GM19023 (cell line): ENCODE results near the gene MAPT.
"Not testable (repeated sequence)": the region's sequence is repeated elsewhere in the genome, so short reads cannot be mapped to it uniquely, and the experiment has no call there.

Experiments
- ATAC-seq: cut with Tn5 transposase; IDR thresholded peaks from one replicate; pipeline ENCODE4 v1.9.1; 2021; ENCODE audit warnings: mild to moderate bottlenecking, moderate library complexity; ENCODE audit not compliant: unreplicated experiment

MAPT gene

GRCh38 chr17:45861165-45861564 lies 33.2 kb upstream of the MAPT start:
- no peak for ATAC-seq

- not testable (repeated sequence) for ATAC-seq
These were observed 32.2 kb upstream of the MAPT start for GRCh38 chr17:45862127-45862526.

GRCh38 chr17:45863857-45864654 lies 30.3 kb upstream of the MAPT start:
- no peak for ATAC-seq

- ATAC-seq: no peak
These were observed 27.2 kb upstream of the MAPT start for GRCh38 chr17:45867171-45867570.

DNA sequence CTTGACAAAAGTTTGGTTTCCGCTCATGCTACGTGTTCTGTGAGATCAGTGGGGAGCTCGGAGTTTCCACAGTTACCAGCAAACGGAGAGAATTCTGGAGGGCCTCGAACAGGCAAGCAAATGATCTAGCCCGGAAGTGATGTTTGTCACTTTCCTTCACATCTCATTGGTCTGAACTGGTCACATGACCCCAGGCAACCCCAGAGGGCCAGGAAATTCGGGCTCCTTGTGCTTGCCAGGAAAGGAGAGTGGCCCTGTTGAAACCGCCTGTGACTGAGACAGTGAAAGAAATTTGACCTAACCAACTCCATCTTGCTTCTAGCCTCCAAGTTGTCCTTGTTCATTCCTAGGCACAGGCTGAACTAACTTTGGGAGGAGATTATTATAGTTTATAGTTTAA lies 26.7 kb upstream of the MAPT start:
- no peak for ATAC-seq

GRCh38 chr17:45868276-45868675 lies 26.1 kb upstream of the MAPT start:
- ATAC-seq: no peak

DNA sequence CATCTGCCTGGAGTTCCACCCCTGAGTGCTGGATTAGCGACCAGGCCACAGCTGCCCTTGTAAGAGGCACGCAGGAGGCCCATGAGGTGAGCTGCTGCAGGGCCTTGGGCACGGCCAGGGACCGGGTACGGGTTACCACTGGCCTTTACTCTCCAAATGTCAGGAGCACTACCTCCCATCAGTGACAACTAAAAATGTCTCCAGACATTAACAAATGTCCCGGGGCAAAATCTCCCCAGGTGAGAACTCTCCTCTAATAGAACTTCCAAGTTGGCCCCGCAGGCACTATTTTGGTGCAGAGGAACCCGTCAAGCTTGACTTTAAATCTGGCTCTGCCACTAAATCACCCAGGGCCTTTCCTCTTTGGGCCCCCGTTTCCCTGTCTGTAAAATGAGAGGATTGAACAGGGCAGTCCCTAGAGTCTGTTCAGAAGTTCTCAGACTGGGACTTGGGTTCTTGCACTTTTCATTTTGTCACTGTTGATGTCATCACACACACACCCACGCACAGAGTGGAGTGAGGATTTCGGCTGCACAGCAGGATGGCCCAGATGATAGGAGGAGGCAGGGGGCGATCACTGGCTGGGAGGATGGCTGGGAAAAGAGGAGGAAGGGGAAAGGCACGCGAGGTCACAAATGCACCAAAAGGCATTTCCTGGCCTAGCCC lies 24.5 kb upstream of the MAPT start:
- no peak for ATAC-seq

- no peak for ATAC-seq
These were observed 23.9 kb upstream of the MAPT start for GRCh38 chr17:45870342-45870974.

- no peak for ATAC-seq
These were observed 22.6 kb upstream of the MAPT start for GRCh38 chr17:45871718-45872117.

GRCh38 chr17:45873728-45874127 lies 20.6 kb upstream of the MAPT start:
- no peak for ATAC-seq

- no peak for ATAC-seq
These were observed 20.2 kb upstream of the MAPT start for GRCh38 chr17:45874151-45874550.

DNA sequence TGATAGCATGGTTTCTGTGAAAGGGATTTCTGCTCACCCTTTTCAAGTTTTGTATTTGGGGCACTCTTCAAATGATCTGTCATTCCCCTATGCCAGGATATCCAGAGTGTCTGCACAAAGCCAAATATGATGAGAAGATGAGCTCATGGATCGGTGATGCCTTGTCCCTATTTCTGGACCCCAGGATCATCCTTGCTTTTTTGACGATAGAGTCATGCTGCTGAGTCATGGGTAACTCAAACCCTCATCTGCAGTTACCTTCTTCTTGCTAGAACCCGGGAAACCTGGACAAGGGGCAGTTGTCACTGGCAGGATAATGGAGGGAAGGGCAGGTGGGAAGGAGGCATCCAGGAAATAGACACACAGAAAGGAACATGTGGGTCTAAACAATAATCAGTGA lies 17.8 kb upstream of the MAPT start:
- no peak for ATAC-seq

- ATAC-seq: no peak
These were observed 16.9 kb upstream of the MAPT start for GRCh38 chr17:45877467-45877866.

GRCh38 chr17:45883063-45883462 lies 11.3 kb upstream of the MAPT start:
- no peak for ATAC-seq

DNA sequence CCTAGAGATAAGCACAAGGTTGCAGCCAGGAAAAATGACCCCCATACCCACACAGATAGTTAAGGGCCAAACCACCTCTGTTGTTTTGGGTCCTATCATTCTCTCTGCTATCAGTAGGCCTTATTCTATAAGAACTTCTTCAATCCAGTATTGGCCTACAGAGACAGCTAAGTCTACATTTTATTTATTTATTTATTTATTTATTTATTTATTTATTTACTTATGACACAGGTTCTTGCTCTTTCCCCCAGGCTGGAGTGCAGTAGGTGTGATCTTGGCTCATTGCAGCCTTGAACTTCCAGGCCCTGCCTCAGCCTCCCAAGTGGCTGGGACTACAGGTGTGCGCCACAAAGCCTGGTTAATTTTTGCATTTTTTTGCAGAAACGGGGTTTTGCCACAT lies 7.5 kb upstream of the MAPT start:
- no peak for ATAC-seq

- ATAC-seq: no peak
These were observed 6.0 kb upstream of the MAPT start for GRCh38 chr17:45888392-45888791.

DNA sequence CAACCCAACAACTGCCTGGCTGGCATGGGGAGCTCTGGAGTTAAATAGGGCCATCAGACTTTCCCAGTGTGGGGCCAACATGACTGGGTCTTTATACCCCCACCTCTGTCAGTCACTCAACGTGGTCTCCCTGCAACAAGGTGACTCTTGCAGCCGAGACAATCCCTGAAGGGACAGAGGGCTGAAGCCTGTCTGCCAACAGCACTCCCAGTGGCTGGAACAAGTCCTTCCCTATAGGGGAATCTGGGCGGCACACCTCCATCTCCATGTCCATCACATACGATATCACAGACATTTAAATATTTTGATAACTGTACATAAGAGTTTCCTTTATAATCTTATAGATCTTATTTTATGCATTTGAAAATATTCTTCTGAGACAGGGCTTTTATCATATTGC lies 4.8 kb upstream of the MAPT start:
- no peak for ATAC-seq

GRCh38 chr17:45893725-45894021 lies 681 bp upstream of the MAPT start:
- no peak for ATAC-seq

DNA sequence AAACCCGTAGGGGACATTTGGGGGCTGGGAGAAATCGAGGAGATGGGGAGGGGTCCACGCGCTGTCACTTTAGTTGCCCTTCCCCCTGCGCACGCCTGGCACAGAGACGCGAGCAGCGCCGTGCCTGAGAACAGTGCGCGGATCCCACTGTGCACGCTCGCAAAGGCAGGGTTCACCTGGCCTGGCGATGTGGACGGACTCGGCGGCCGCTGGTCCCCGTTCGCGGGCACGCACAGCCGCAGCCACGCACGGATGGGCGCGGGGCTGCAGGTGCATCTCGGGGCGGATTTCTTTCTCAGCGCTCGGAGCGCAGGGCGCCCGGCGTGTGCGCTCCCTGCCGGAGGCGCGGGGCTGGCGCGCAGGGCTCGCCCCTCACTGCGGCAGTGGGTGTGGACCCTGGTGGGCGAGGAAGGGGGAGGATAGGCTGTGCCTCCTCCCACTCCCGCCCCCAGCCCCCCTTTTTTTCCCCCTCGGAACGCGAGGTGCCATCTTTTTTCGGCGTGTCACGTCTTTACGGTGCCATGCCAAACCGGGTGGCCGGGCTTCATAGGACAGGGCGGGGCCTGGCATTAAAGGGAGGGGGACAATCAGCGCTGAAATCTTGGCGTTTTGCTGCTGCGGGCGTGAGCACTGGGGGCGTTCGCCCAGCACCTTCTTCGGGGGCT lies 1.1 kb downstream of the MAPT start:
- no peak for ATAC-seq

- no peak for ATAC-seq
These were observed 1.8 kb downstream of the MAPT start for GRCh38 chr17:45895969-45896785.
